Neutrophil (primary cell): Measurements from ENCODE around the gene KIF1A.

Experiments
- H3K27ac ChIP-seq: fragments of 200-600 bp; sonication (generic); 2 replicates; pipeline ENCODE4 v1.5.1; 2016; ENCODE audit warnings: mild to moderate bottlenecking, moderate library complexity
- H3K27me3 ChIP-seq: fragments of 200-600 bp; sonication (generic); 2 replicates; pipeline ENCODE4 v1.6.0; 2016; ENCODE audit warnings: mild to moderate bottlenecking
- H3K36me3 ChIP-seq: fragments of 200-600 bp; sonication (generic); 2 replicates; pipeline ENCODE4 v1.5.1; 2017
- H3K4me1 ChIP-seq, 2 experiments: fragments of 200-600 bp in 1 of 2; sonication (generic) in 1 of 2; 1 replicate in 1 of 2; 2 replicates in 1 of 2; pipeline versions ENCODE4 v1.5.1 to v1.6.1; 2013 to 2016; ENCODE audit warnings: low read depth in 1 of 2, low read length in 1 of 2, mild to moderate bottlenecking in 1 of 2, moderate library complexity in 1 of 2; ENCODE audit not compliant: control insufficient read depth in 1 of 2, insufficient read depth in 1 of 2
- H3K4me3 ChIP-seq, 2 experiments: fragments of 200-600 bp in 1 of 2; sonication (generic) in 1 of 2; 1 replicate in 1 of 2; 2 replicates in 1 of 2; pipeline ENCODE4 v1.5.1; 2013 to 2016; ENCODE audit warnings: low read depth in 1 of 2, low read length in 1 of 2, mild to moderate bottlenecking in 1 of 2, moderate library complexity in 1 of 2
- H3K9me3 ChIP-seq: fragments of 200-600 bp; sonication (generic); 2 replicates; pipeline ENCODE4 v1.5.1; 2016
- TF ChIP-seq, protein P1 (sequence below): fragments of 200-600 bp; sonication (generic); IDR thresholded peaks from 2 replicates; pipeline ENCODE4 v1.5.1; 2016; ENCODE audit warnings: antibody characterized with exemption

The KIF1A gene

DNA sequence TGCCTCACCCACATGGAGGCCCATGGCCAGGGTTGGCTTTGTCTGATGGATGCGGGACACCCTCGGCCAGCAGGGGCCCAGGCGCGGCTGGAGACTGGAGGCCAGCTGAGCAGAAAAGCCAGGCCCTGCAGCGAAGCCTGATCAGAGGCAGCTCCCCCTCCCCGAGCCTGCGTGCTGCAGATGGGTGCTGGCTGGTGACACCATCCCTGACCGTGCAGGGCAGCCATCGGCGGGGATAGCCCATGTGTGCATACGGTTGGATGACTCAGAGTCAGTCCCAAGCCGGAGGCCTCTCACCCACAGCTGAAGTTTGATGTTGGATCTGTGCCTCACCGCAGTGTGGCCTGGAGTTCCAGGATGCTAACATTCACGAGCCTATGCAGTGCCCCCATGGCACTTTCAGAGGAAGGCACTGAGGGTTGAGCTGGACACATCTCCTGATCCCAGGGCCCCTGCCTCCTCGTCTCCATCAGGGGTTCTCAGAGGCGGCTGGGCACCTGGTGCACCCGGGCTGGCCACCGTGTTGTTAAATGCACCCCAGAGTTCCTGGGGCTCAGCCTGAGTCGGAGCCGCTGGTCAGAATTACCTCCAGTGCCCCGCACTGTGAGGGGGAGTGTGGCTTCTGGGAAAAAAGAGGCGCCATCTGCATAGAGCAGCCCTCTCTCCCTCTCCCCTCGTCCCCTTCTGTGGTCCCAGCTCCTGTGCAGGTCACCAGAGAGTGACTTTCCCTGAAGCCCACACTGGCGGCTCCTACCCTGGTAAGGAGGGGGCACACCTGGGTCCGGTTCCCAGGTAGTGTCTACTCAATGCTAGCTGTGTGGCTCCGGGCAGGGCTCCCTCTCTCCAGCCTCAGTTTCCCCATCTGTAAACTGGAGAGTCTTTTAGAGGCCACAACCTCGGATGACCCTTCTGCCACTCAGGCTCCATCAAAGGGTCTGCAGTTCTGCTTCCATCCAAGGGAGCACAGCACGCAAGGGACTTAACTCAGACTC is 19.4 kb upstream of the KIF1A start:
- Histone ChIP-seq H3K27me3 (peaks cover 28% of the 10 kb centered on the region), H3K4me3 (no peak overlapping the region), H3K4me1 (no peaks in the 10 kb centered on the region), H3K27ac (no peak overlapping the region), H3K9me3 (no peaks in the 10 kb centered on the region), H3K36me3 (no peaks in the 10 kb centered on the region)
- TF ChIP-seq, protein P1, sequence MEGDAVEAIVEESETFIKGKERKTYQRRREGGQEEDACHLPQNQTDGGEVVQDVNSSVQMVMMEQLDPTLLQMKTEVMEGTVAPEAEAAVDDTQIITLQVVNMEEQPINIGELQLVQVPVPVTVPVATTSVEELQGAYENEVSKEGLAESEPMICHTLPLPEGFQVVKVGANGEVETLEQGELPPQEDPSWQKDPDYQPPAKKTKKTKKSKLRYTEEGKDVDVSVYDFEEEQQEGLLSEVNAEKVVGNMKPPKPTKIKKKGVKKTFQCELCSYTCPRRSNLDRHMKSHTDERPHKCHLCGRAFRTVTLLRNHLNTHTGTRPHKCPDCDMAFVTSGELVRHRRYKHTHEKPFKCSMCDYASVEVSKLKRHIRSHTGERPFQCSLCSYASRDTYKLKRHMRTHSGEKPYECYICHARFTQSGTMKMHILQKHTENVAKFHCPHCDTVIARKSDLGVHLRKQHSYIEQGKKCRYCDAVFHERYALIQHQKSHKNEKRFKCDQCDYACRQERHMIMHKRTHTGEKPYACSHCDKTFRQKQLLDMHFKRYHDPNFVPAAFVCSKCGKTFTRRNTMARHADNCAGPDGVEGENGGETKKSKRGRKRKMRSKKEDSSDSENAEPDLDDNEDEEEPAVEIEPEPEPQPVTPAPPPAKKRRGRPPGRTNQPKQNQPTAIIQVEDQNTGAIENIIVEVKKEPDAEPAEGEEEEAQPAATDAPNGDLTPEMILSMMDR, result no peak

DNA sequence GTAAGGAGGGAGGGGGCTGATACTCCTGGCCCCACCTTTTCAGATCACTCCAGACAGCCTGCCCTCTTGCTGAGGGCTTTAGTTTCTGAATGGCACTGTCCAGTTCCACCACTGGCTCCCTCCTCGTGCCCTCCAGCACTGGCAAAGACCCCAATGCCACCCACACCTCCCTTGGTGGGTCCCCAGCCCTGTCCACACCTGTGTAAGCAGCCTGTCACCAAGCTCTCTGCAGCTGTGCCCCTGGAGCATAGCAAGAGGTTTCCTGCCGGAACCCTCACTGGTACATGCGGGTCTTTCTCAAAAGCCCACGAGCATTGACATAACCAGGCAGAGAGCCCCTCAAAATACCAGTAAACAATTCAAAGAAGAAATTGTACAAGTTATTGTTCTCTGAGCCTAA is 17.6 kb upstream of the KIF1A start:
- Histone ChIP-seq H3K4me1 (no peaks in the 10 kb centered on the region), H3K4me3 (no peak overlapping the region), H3K27ac (no peak overlapping the region), H3K36me3 (no peaks in the 10 kb centered on the region), H3K27me3 (peaks cover 36% of the 10 kb centered on the region), H3K9me3 (no peaks in the 10 kb centered on the region)
- TF ChIP-seq, protein P1, result no peak

DNA sequence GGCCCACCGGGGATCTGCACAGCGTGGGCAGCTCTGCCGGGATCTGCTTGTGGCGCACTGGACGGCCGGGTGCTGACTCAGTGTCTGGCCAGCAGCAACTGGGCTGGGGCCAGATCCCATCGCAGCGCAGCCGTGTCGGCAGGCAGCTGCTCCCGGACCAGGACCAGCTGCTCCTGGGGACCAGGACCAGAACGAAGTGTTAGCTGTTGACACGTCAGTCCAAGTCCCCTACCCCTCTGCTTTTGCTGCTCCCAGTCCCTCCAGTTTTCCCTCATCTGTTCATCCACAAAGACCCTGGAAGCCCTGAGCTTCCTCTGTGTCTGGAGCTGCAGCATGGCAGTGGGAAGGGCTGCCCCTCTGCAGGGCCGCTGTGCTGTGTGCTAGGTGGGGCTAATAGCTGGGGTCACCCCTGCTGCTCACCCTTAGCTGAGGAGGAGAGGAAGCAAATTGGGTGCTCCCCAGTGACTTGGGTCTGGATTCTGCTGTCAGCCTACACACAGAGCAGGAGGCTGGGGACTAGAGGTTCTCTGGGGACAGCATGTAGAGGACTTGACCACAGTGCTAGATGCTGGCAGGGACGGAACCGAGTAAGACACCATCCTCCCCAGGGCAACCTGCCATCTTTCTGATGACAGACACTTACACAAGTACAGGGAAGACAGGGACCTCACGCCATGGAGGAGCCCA is 16.9 kb upstream of the KIF1A start:
- H3K27me3 ChIP-seq, result peaks cover 43% of the 10 kb centered on the region

DNA sequence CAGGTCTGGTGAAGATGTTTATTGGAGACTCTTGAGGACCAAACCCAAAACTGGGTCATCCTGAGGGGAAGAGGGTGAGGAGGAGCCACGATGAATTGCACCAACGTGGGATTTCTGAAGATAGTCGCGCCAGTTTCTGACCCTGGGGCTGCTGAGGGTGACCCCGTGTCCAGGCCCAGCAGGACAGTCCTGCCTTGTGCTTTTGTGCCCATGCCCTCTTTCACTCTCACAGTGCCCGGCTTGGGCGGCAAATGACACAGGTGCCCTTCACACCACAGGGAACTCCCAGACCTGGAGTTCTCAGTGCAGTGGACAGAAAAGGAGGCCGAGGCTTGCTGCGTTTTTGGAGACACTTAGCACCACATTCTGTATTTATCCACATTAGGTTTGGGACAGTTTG is 15.5 kb upstream of the KIF1A start:
- Histone ChIP-seq H3K4me3 (no peak overlapping the region), H3K27ac (no peak overlapping the region), H3K36me3 (no peaks in the 10 kb centered on the region), H3K4me1 (peaks cover 4 to 10% of the 10 kb centered on the region in 2 experiments), H3K27me3 (peaks cover 57% of the 10 kb centered on the region), H3K9me3 (no peaks in the 10 kb centered on the region)
- TF ChIP-seq, protein P1, result no peak

More for the DNA sequence above, 16.9 kb upstream of the KIF1A start:
- Histone ChIP-seq H3K4me1 (peaks cover under 1 to 6% of the 10 kb centered on the region in 2 experiments), H3K36me3 (no peaks in the 10 kb centered on the region), H3K27ac (no peak overlapping the region), H3K4me3 (no peak overlapping the region), H3K9me3 (no peaks in the 10 kb centered on the region)
- TF ChIP-seq, protein P1, result no peak

DNA sequence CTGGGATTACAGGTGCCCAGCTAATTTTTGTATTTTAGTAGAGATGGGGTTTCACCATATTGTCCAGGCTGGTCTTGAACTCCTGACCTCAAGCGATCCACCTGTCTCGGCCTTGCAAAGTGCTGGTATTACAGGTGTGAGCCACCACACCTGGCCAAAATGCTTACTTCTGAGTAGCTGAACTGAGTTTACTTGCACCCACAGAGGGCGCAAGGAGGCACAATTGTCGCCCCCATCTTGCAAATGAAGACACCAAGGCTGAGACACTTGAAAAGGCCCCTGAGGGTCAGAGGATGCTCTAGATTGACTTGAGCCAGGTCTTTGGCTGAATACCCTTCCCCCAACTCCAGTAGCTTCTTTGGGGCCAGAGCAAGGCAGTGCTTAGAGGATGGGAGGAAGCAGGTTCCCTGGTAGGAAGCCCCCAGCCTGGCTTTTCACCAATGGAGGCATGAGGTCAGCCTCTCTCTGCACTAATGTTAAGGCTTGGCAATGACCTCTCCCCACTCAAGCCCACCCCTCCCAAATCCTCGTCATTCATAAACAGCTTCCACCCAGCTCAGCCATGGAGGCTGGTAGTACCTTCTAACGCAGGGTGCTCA is 14.5 kb upstream of the KIF1A start:
- Histone ChIP-seq H3K27ac (no peak overlapping the region), H3K4me1 (peaks cover 4 to 10% of the 10 kb centered on the region in 2 experiments), H3K9me3 (no peaks in the 10 kb centered on the region), H3K27me3 (peaks cover 67% of the 10 kb centered on the region), H3K4me3 (no peak overlapping the region), H3K36me3 (no peaks in the 10 kb centered on the region)
- TF ChIP-seq, protein P1, result no peak
